Suprapubic skin (tissue), 3 donors: ENCODE data around the gene ZNF207.

Experiments used
- CTCF ChIP-seq, 2 donors: fragments of 200-600 bp in 1 of 2; fragments of 450-650 bp in 1 of 2; sonication (generic) in 1 of 2; IDR thresholded peaks; one replicate each; pipeline ENCODE4 v1.5.1; 2016 to 2019; ENCODE audit warnings: antibody characterized with exemption in 2 of 2, mild to moderate bottlenecking in 1 of 2, moderate library complexity in 1 of 2
- POLR2AphosphoS5 ChIP-seq, 3 donors: sonication (generic); formaldehyde crosslinking; IDR thresholded peaks; one replicate each; pipeline ENCODE4 v1.6.1; 2017; ENCODE audit warnings: antibody characterized with exemption in 3 of 3

DNA sequence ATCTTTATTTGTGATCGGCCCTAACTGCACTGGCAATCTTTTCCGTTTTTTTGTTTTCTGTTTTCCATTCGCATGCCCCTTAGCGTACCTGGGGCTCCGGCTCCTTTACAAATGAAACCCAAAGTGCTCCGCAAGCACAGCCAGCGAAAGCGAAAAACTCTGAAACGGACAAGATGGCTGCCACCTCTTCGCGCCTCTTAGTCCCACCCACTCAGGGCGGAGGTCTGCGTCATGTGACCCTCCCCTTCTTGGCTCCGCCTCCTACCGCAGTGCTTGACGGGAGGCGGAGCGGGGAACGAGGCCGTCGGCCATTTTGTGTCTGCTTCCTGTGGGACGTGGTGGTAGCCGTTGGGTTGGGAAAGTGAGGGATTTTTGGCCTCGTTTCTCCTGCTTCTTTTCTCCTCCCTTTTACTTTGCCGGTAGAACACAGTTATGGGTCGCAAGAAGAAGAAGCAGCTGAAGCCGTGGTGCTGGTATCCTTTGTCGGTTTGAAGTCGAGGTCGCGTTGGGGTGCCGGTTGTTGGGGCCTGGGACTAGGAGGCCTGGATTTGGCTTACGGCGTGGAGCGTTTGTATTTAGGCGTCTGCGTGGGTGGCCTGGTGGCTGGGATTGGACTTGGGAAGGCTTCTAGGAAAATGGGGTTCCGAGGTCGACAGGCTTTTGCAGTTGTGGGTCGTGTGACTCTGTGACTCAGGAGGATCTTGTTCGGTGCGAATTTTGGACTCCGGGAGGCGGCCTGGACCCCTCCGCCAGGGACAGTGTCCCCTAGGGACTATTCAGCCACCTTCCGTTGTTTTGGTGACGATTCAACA, at the start of gene ZNF207:
- no peak for TF ChIP-seq CTCF (IDR thresholded peaks at IDR 0.05)
- peak; percentile 90 to 95 (median 94) for TF ChIP-seq POLR2AphosphoS5 (IDR thresholded peaks at IDR 0.05)
